ENCODE results near the gene ATG4D. TPM values are rescaled to one million over a fixed set of nuclear protein-coding genes. Genes with fewer than 3 reads are reported as not detected.

ATG4D gene
- 21.1 and 29.6 TPM in 2 replicates for total RNA-seq (2014; rRNA removed; shearing (Covaris generic))
- total RNA-seq (2022) = 46.8 and 48.2 TPM in 2 replicates
- percentile 59 among the genes with signal in this experiment for Bru-seq, nascent RNA
- percentile 59 among the genes with signal in this experiment for BruChase-seq, experiment 1, labeled RNA remaining after a 6-hour chase
- percentile 64 among the genes with signal in this experiment for BruChase-seq, experiment 2, labeled RNA remaining after a 2-hour chase
- long read RNA-seq, transcript ATG4D-204 (10 exons, 1,752 nt) = minor isoform, 10 of 69 reads
- long read RNA-seq, transcript ATG4D-201 (10 exons, 1,949 nt) = major isoform, 18 of 69 reads
- long read RNA-seq, transcript ATG4D-208 (9 exons, 1,619 nt) = minor isoform, 6 of 69 reads
- long read RNA-seq, partial matches to known transcripts = 3 of 69 reads
- long read RNA-seq, other reads (novel, unspliced or antisense) = 29 of 69 reads

DNA sequence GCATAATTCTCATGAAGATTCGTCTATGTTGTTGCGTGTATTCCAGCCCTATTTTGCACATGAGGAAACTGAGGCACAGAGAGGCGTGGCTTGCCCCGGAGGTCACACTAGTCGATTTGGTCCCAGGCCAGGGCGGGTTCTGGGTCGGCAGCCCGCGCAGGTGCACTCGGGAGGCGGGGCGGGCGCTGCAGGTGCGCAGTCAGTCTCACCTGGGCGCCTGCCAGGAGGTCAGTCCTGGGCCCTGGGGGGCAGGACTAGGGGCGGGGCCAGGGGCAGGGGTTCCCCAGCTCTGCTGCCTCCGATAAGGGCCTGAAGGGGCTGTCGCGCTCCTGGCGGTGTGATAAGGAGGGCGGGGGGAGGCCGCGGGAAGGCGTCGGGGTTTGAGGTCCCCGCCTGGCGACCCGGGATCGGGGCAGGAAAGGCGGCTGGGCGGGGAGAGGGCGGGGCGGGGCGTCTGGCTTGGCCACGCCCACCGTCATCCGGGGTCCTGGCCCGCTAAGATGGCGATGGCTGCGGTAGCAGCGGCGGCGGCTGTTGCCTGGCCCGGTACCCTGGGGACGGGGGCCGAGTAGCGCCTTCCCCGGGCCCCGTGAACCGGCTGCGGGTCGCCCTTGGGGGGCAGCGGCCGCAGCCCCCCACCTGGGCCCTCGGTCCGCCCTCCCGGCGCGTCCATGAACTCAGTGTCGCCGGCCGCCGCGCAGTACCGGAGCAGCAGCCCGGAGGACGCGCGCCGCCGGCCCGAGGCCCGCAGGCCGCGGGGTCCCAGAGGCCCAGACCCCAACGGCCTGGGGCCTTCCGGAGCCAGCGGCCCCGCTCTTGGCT is at the start of gene ATG4D:
TSS of gene ATG4D (plus strand) at position 485 of the 822 bp plus-strand sequence. CDS start at position 672, 187 bp downstream.
- intact Hi-C loops (cut with micrococcal nuclease; ENCODE audit: unreplicated experiment) = no loop called here
- no TSS peak for BruUV-seq (replicated peaks)
- H3K4me1 ChIP-seq (ENCODE audit: insufficient read depth, low read length, poor library complexity, severe bottlenecking) = peaks cover 17% of the 10 kb centered on the region
- no peaks in the 10 kb centered on the region for H4K20me1 ChIP-seq (ENCODE audit: insufficient read depth, low read length)
- peak within 1 kb of the TSS; percentile 86 for H3K4me2 ChIP-seq (ENCODE audit: low read length)
- DNase-seq (ENCODE audit: low spot score) = peak; percentile 83
- H3K9me2 ChIP-seq (ENCODE audit: insufficient read depth, low read length) = no peaks in the 10 kb centered on the region
- H3K4me3 ChIP-seq (ENCODE audit: low read depth, low read length, poor library complexity, severe bottlenecking) = peak within 1 kb of the TSS; percentile 96
- POLR2A ChIA-PET = interaction anchor here (0.6 to 1.3 kb wide), 5 partner anchors 8 to 126 kb away, joined by 3 to 5 read pairs (median 4); no protein-coding TSS in a partner anchor
- no peaks in the 10 kb centered on the region for H3K9me3 ChIP-seq (ENCODE audit: low read length)
- peak within 1 kb of the TSS; percentile 66 for H2AFZ ChIP-seq (ENCODE audit: low read length)
- H3K79me2 ChIP-seq (ENCODE audit: insufficient read depth, low read depth, low read length) = peaks cover 12% of the 10 kb centered on the region; the same call in 1 of the 2 replicates
- peaks cover 14% of the 10 kb centered on the region for H3K36me3 ChIP-seq (ENCODE audit: insufficient read depth, low read length)
- TF ChIP-seq EZH2phosphoT487 (IDR thresholded peaks at IDR 0.05; ENCODE audit: borderline replicate concordance, low read depth, low read length) (no peak), CTCF (conservative IDR thresholded peaks at IDR 0.05; ENCODE audit: low read length) (no peak)
- H3K27ac ChIP-seq (ENCODE audit: low read depth, low read length, poor library complexity, severe bottlenecking) = peak within 1 kb of the TSS; percentile 35
- CTCF ChIA-PET (ENCODE audit: unreplicated experiment) = no interaction called here

- Histone ChIP-seq H3K4me3 (ENCODE audit: low read depth, low read length, poor library complexity, severe bottlenecking) (no peak overlapping the region), H3K9me2 (ENCODE audit: insufficient read depth, low read length) (no peaks in the 10 kb centered on the region), H3K4me1 (ENCODE audit: insufficient read depth, low read length, poor library complexity, severe bottlenecking) (peaks cover 7% of the 10 kb centered on the region), H3K4me2 (ENCODE audit: low read length) (no peak overlapping the region), H3K79me2 (ENCODE audit: insufficient read depth, low read depth, low read length) (peaks cover 66% of the 10 kb centered on the region), H3K36me3 (ENCODE audit: insufficient read depth, low read length) (peaks cover 75% of the 10 kb centered on the region), H4K20me1 (ENCODE audit: insufficient read depth, low read length) (no peaks in the 10 kb centered on the region), H2AFZ (ENCODE audit: low read length) (no peak overlapping the region), H3K27ac (ENCODE audit: low read depth, low read length, poor library complexity, severe bottlenecking) (no peak overlapping the region), H3K9me3 (ENCODE audit: low read length) (no peaks in the 10 kb centered on the region)
- no peak for DNase-seq (ENCODE audit: low spot score)
- intact Hi-C loops (cut with micrococcal nuclease; ENCODE audit: unreplicated experiment) = no loop called here
- TF ChIP-seq CTCF (conservative IDR thresholded peaks at IDR 0.05; ENCODE audit: low read length) = no peak
- no peak for TF ChIP-seq EZH2phosphoT487 (IDR thresholded peaks at IDR 0.05; ENCODE audit: borderline replicate concordance, low read depth, low read length)
- CTCF ChIA-PET (ENCODE audit: unreplicated experiment) = no interaction called here
- no TSS peak for BruUV-seq (replicated peaks)
- POLR2A ChIA-PET = no interaction called here
These were observed 46.3 kb upstream of the ATG4D start for GRCh38 chr19:10497371-10497770.

Measured in OCI-LY7 (cell line).